ENCODE measurements around the gene CREB3L2. TPM values are rescaled to one million over a fixed set of nuclear protein-coding genes. Genes with fewer than 3 reads are reported as not detected.

Gene CREB3L2
- total RNA-seq, 3 donors from 2014 or later (not counting 1 experiment from before 2014, with no cell fraction given): 45.9 to 54.6 (median 52.5) TPM

DNA sequence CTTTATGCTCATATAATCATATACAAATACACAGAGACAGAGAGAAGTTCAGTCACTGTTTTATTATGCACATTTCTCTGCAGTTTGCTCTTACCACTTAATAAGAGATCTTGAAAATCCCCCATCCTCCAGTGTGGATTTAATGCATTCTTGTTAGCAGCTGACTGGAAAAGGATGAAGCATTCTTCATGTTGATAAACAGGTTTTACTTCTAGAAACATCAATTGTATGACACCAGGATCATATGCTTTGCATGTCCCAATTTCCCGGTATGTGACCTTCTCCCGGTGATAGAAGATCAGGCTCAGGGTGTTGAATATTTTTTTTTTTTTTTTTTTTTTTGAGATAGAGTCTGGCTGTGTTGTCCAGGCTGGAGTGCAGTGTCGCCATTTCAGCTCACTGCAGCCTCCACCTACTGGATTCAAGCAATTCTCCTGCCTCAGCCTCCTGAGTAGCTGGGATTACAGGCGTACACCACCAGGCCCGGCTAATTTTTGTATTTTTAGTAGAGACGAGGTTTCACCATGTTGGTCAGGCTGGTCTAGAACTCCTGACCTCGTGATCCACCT is 6.2 kb upstream of the CREB3L2 start:
- no peak for DNase-seq
- H3K27me3 Mint-ChIP-seq (ENCODE audit: low read depth in 2 of 2): no peaks in the 10 kb centered on the region
- no peak for ATAC-seq
- TF ChIP-seq, protein P1, sequence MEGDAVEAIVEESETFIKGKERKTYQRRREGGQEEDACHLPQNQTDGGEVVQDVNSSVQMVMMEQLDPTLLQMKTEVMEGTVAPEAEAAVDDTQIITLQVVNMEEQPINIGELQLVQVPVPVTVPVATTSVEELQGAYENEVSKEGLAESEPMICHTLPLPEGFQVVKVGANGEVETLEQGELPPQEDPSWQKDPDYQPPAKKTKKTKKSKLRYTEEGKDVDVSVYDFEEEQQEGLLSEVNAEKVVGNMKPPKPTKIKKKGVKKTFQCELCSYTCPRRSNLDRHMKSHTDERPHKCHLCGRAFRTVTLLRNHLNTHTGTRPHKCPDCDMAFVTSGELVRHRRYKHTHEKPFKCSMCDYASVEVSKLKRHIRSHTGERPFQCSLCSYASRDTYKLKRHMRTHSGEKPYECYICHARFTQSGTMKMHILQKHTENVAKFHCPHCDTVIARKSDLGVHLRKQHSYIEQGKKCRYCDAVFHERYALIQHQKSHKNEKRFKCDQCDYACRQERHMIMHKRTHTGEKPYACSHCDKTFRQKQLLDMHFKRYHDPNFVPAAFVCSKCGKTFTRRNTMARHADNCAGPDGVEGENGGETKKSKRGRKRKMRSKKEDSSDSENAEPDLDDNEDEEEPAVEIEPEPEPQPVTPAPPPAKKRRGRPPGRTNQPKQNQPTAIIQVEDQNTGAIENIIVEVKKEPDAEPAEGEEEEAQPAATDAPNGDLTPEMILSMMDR (IDR thresholded peaks at IDR 0.05): no peak
- H3K9me3 ChIP-seq (ENCODE audit: control insufficient read depth, insufficient read depth, low read length): no peaks in the 10 kb centered on the region
- intact Hi-C loops (cut with micrococcal nuclease): no loop called here
- peaks cover 3% of the 10 kb centered on the region for H3K4me1 ChIP-seq (ENCODE audit: control insufficient read depth, insufficient read depth, low read length)
- H3K27ac Mint-ChIP-seq: peak overlapping the region in 1 of 2 donors; percentile 25
- H3K27ac ChIP-seq (ENCODE audit: low read length): no peak overlapping the region
- no peaks in the 10 kb centered on the region for H3K9me3 Mint-ChIP-seq
- H3K4me3 ChIP-seq (ENCODE audit: low read length): no peak overlapping the region
- no peaks in the 10 kb centered on the region for H3K36me3 Mint-ChIP-seq
- peaks cover 0 to 5% of the 10 kb centered on the region in 2 donors for H3K4me1 Mint-ChIP-seq
- no peak overlapping the region for H3K4me3 Mint-ChIP-seq
- no peaks in the 10 kb centered on the region for H3K36me3 ChIP-seq (ENCODE audit: control insufficient read depth, insufficient read depth, low read length)
- no peaks in the 10 kb centered on the region for H3K27me3 ChIP-seq (ENCODE audit: control insufficient read depth, insufficient read depth, low read length)
- WGBS (ENCODE audit: insufficient coverage): 93% methylated on average over 7 of the region's 7 CpGs

DNA sequence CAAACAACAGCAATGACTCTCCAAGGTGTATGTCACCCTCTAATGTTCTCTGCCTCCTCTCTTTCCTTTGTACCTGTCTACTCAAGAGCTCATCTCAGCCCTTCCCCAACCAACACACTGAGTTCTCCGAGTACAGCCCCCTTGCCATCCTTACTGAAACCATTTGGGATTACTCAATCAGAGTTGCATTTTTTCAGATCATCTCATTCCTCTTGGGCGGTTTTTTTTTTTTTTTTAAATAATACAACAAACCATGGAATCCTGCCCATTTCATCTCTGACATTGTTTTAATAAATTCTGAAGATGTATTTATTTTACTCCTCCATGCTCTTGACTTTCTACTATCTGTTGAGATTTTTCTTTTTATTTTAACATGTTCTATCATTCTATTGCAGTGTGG is 4.2 kb upstream of the CREB3L2 start:
- no peak overlapping the region for H3K27ac Mint-ChIP-seq
- Histone ChIP-seq H3K27ac (ENCODE audit: low read length) (no peak overlapping the region), H3K9me3 (ENCODE audit: control insufficient read depth, insufficient read depth, low read length) (no peaks in the 10 kb centered on the region), H3K27me3 (ENCODE audit: control insufficient read depth, insufficient read depth, low read length) (no peaks in the 10 kb centered on the region), H3K4me3 (ENCODE audit: low read length) (no peak overlapping the region), H3K4me1 (ENCODE audit: control insufficient read depth, insufficient read depth, low read length) (peaks cover 3% of the 10 kb centered on the region), H3K36me3 (ENCODE audit: control insufficient read depth, insufficient read depth, low read length) (no peaks in the 10 kb centered on the region)
- H3K9me3 Mint-ChIP-seq: no peaks in the 10 kb centered on the region
- no peak overlapping the region for H3K4me3 Mint-ChIP-seq
- no peak for DNase-seq
- peaks cover 16 to 20% of the 10 kb centered on the region in 2 donors for H3K4me1 Mint-ChIP-seq
- TF ChIP-seq, protein P1 (IDR thresholded peaks at IDR 0.05): no peak
- no peaks in the 10 kb centered on the region for H3K27me3 Mint-ChIP-seq (ENCODE audit: low read depth in 2 of 2)
- WGBS (ENCODE audit: insufficient coverage): 95% methylated on average over 2 of the region's 2 CpGs
- ATAC-seq: no peak
- intact Hi-C loops (cut with micrococcal nuclease): no loop called here
- no peaks in the 10 kb centered on the region for H3K36me3 Mint-ChIP-seq

DNA sequence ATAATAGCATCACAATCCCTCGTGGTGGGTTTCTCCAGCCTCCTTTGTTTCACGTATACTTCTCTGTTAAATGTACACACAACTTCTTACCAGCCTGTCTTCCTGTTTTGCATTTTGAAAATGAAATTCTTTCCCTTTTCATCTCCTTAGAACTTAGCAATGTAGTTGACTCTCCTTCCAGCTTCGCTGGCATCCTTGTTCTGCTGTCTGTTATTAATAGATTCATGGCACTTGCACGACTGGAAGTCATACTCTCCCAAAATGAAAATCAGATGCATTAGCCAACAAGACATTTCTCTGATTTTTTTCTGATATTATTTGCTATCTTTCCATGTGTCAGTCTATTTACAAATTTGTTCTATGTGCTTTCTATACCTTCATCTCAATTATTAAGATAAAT is 3.0 kb upstream of the CREB3L2 start:
- WGBS (ENCODE audit: insufficient coverage): 60% methylated on average over 4 of the region's 4 CpGs
- H3K4me1 Mint-ChIP-seq: peaks cover 28 to 32% of the 10 kb centered on the region in 2 donors
- no peak for ATAC-seq
- no peaks in the 10 kb centered on the region for H3K27me3 Mint-ChIP-seq (ENCODE audit: low read depth in 2 of 2)
- peaks cover 11% of the 10 kb centered on the region for H3K4me1 ChIP-seq (ENCODE audit: control insufficient read depth, insufficient read depth, low read length)
- intact Hi-C loops (cut with micrococcal nuclease): no loop called here
- H3K9me3 Mint-ChIP-seq: no peaks in the 10 kb centered on the region
- no peaks in the 10 kb centered on the region for H3K36me3 Mint-ChIP-seq
- DNase-seq: no peak
- no peaks in the 10 kb centered on the region for H3K27me3 ChIP-seq (ENCODE audit: control insufficient read depth, insufficient read depth, low read length)
- TF ChIP-seq, protein P1 (IDR thresholded peaks at IDR 0.05): no peak
- H3K9me3 ChIP-seq (ENCODE audit: control insufficient read depth, insufficient read depth, low read length): no peaks in the 10 kb centered on the region
- no peaks in the 10 kb centered on the region for H3K36me3 ChIP-seq (ENCODE audit: control insufficient read depth, insufficient read depth, low read length)
- no peak overlapping the region for H3K4me3 ChIP-seq (ENCODE audit: low read length)
- H3K27ac Mint-ChIP-seq: no peak overlapping the region
- H3K4me3 Mint-ChIP-seq: no peak overlapping the region
- no peak overlapping the region for H3K27ac ChIP-seq (ENCODE audit: low read length)

DNA sequence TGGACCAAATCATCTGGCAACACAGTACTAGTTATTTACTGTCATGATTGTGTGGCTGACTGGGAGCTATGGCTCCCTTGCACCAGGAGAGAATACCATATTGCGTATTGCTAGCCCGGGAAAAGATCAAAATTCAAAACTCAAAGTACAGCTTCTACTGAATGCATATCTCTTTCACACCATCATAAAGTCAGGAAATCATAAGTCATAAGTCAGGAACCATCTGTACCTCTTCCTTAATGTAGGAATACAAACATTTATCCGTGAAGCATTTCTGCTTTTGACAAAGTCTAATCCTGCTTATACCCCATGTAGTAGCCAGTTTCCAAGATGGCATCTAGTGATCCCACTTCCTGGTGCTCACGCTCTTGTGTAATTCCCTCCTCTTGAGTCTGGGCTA is 2.2 kb upstream of the CREB3L2 start:
- peak overlapping the region; percentile 15 for H3K4me3 Mint-ChIP-seq
- ATAC-seq (no peak), DNase-seq (no peak)
- Histone ChIP-seq H3K27me3 (ENCODE audit: control insufficient read depth, insufficient read depth, low read length) (no peaks in the 10 kb centered on the region), H3K4me1 (ENCODE audit: control insufficient read depth, insufficient read depth, low read length) (peaks cover 13% of the 10 kb centered on the region), H3K9me3 (ENCODE audit: control insufficient read depth, insufficient read depth, low read length) (no peaks in the 10 kb centered on the region), H3K36me3 (ENCODE audit: control insufficient read depth, insufficient read depth, low read length) (no peaks in the 10 kb centered on the region), H3K27ac (ENCODE audit: low read length) (no peak overlapping the region), H3K4me3 (ENCODE audit: low read length) (no peak overlapping the region)
- H3K27ac Mint-ChIP-seq: no peak overlapping the region
- H3K36me3 Mint-ChIP-seq: no peaks in the 10 kb centered on the region
- 82% methylated on average over 4 of the region's 4 CpGs for WGBS (ENCODE audit: insufficient coverage)
- H3K9me3 Mint-ChIP-seq: no peaks in the 10 kb centered on the region
- no peaks in the 10 kb centered on the region for H3K27me3 Mint-ChIP-seq (ENCODE audit: low read depth in 2 of 2)
- intact Hi-C loops (cut with micrococcal nuclease): no loop called here
- H3K4me1 Mint-ChIP-seq: peaks cover 37 to 39% of the 10 kb centered on the region in 2 donors
- TF ChIP-seq, protein P1 (IDR thresholded peaks at IDR 0.05): no peak

Data from natural killer cell (primary cell).